GM19438 (cell line): ENCODE data around the gene FUBP3.
"Not testable (repeated sequence)": the region's sequence is repeated elsewhere in the genome, so short reads cannot be mapped to it uniquely, and the experiment has no call there.

Source experiments
- ATAC-seq: cut with Tn5 transposase; IDR thresholded peaks from one replicate; pipeline ENCODE4 v1.9.1; 2021; ENCODE audit warnings: low read depth; ENCODE audit not compliant: unreplicated experiment

Gene FUBP3

GRCh38 chr9:130556396-130557076, 22.8 kb upstream of the FUBP3 start:
- ATAC-seq, result no peak

- ATAC-seq, result no peak
These were observed 22.3 kb upstream of the FUBP3 start for GRCh38 chr9:130557077-130557468.

GRCh38 chr9:130561056-130561455, 18.3 kb upstream of the FUBP3 start:
- no peak for ATAC-seq

- not testable (repeated sequence) for ATAC-seq
These were observed 16.9 kb upstream of the FUBP3 start for GRCh38 chr9:130562525-130562924.

GRCh38 chr9:130563797-130564196, 15.6 kb upstream of the FUBP3 start:
- no peak for ATAC-seq

- no peak for ATAC-seq
These were observed 13.6 kb upstream of the FUBP3 start for GRCh38 chr9:130565792-130566191.

GRCh38 chr9:130570208-130570607, 9.2 kb upstream of the FUBP3 start:
- no peak for ATAC-seq

GRCh38 chr9:130575514-130575913, 3.9 kb upstream of the FUBP3 start:
- no peak for ATAC-seq

GRCh38 chr9:130576176-130576575, 3.2 kb upstream of the FUBP3 start:
- ATAC-seq, result no peak

GRCh38 chr9:130579738-130580463, 524 bp downstream of the FUBP3 start:
- peak; percentile 19 for ATAC-seq

GRCh38 chr9:130581766-130582165, 2.4 kb downstream of the FUBP3 start:
- ATAC-seq, result no peak

GRCh38 chr9:130583271-130583670, 3.9 kb downstream of the FUBP3 start:
- no peak for ATAC-seq

GRCh38 chr9:130587921-130588320, 8.5 kb downstream of the FUBP3 start:
- no peak for ATAC-seq

- no peak for ATAC-seq
These were observed 9.0 kb downstream of the FUBP3 start for GRCh38 chr9:130588416-130588815.

- no peak for ATAC-seq
These were observed 10.4 kb downstream of the FUBP3 start for GRCh38 chr9:130589754-130590153.

- no peak for ATAC-seq
These were observed 10.9 kb downstream of the FUBP3 start for GRCh38 chr9:130590305-130590704.

GRCh38 chr9:130593020-130593419, 13.6 kb downstream of the FUBP3 start:
- no peak for ATAC-seq

GRCh38 chr9:130597228-130597627, 17.9 kb downstream of the FUBP3 start:
- ATAC-seq, result no peak

- no peak for ATAC-seq
These were observed 18.8 kb downstream of the FUBP3 start for GRCh38 chr9:130598188-130598587.

GRCh38 chr9:130599625-130600024, 20.2 kb downstream of the FUBP3 start:
- no peak for ATAC-seq

GRCh38 chr9:130601100-130601499, 21.7 kb downstream of the FUBP3 start:
- ATAC-seq, result no peak

GRCh38 chr9:130604295-130604694, 24.9 kb downstream of the FUBP3 start:
- ATAC-seq, result no peak
